Measurements from ENCODE around the gene PRPF40B. TPM values are rescaled to one million over a fixed set of nuclear protein-coding genes. Genes with fewer than 3 reads are reported as not detected.
A peak's percentile ranks its signal among the peaks of the same experiment; 100 is the strongest.

PRPF40B gene
- total RNA-seq, 1 donor from 2014 or later, result 15.1 TPM

DNA sequence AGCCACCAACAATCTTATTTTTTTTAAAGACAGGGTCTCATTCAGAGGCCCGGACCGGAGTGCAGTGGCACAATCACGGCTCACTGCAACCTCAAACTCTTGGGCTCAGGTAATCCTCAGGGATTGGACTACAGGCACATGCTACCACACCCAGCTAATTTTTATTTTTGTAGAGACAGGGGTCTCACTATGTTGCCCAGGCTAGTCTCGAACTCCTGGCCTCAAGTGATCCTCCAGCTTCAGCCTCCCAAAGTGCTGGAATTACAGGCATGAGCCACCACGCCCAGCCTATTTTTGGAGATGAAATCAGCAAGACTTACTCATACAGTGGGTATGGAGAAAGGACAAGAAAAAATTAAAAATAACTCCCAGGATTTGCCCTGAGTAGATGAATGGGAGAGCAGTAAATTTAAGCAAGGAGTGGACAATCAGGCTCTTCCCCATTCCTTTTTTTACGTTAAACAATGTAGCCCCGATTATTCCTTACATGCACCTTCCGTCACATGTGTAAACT, 70.6 kb downstream of the PRPF40B start:
- Mint-ChIP-seq H3K4me1 (ENCODE audit: low read depth) (peaks cover 46% of the 10 kb centered on the region), H3K27ac (ENCODE audit: unreplicated experiment) (peak overlapping the region; percentile 54), H3K9me3 (ENCODE audit: low read depth) (no peaks in the 10 kb centered on the region), H3K4me3 (ENCODE audit: unreplicated experiment) (no peak overlapping the region), H3K27me3 (ENCODE audit: low read depth) (no peaks in the 10 kb centered on the region), H3K36me3 (ENCODE audit: low read depth) (no peaks in the 10 kb centered on the region)
- no peak for DNase-seq (ENCODE audit: low spot score)
- TF ChIP-seq, protein P1, sequence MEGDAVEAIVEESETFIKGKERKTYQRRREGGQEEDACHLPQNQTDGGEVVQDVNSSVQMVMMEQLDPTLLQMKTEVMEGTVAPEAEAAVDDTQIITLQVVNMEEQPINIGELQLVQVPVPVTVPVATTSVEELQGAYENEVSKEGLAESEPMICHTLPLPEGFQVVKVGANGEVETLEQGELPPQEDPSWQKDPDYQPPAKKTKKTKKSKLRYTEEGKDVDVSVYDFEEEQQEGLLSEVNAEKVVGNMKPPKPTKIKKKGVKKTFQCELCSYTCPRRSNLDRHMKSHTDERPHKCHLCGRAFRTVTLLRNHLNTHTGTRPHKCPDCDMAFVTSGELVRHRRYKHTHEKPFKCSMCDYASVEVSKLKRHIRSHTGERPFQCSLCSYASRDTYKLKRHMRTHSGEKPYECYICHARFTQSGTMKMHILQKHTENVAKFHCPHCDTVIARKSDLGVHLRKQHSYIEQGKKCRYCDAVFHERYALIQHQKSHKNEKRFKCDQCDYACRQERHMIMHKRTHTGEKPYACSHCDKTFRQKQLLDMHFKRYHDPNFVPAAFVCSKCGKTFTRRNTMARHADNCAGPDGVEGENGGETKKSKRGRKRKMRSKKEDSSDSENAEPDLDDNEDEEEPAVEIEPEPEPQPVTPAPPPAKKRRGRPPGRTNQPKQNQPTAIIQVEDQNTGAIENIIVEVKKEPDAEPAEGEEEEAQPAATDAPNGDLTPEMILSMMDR (IDR thresholded peaks at IDR 0.05), result no peak

Other genes with a start within 250 kb of the PRPF40B start
- 0.10 to 0.27 TPM in 2 of 3 replicates, not detected in the other for gene KCNH3, start 84.5 kb upstream of the PRPF40B start, total RNA-seq
- gene MCRS1, start 55.4 kb upstream of the PRPF40B start, total RNA-seq, result 44.9 to 55.9 TPM (median 47.2 TPM) in 3 replicates
- gene FAM186B, start 17.9 kb upstream of the PRPF40B start, total RNA-seq, result 0.27 to 0.51 TPM (median 0.46 TPM) in 3 replicates
- gene FMNL3, start 83.8 kb downstream of the PRPF40B start, total RNA-seq, result 49.4 to 55.8 TPM (median 55.6 TPM) in 3 replicates
- 321 to 344 TPM (median 335 TPM) in 3 replicates for gene TMBIM6, start 118.0 kb downstream of the PRPF40B start, total RNA-seq
- gene NCKAP5L, start 204.9 kb downstream of the PRPF40B start, total RNA-seq, result 36.3 to 47.6 TPM (median 46.0 TPM) in 3 replicates
- gene BCDIN3D, start 219.5 kb downstream of the PRPF40B start, total RNA-seq, result 3.1 to 3.3 TPM (median 3.3 TPM) in 3 replicates

All from chondrocyte (in vitro differentiated cells).